Ascending aorta (tissue), 2 donors: Measurements from ENCODE around the gene GFM1. TPM values are rescaled to one million over a fixed set of nuclear protein-coding genes. Genes with fewer than 3 reads are reported as not detected.

ENCODE experiments used
- DNase-seq, 2 donors: peaks; one replicate each; pipeline ENCODE4 v3.0.0-alpha.2; 2019; ENCODE audit warnings: low spot score in 2 of 2
- H3K27ac ChIP-seq, 2 donors: fragments of 200-600 bp; sonication (generic); one replicate each; pipeline ENCODE4 v1.5.1; 2016 to 2017; ENCODE audit warnings: mild to moderate bottlenecking in 1 of 2
- H3K27me3 ChIP-seq: fragments of 200-600 bp; sonication (generic); one replicate; pipeline ENCODE4 v1.5.1; 2017
- H3K36me3 ChIP-seq, 2 donors: fragments of 200-600 bp; sonication (generic); one replicate each; pipeline ENCODE4 v1.5.1; 2016
- H3K4me1 ChIP-seq, 2 donors: fragments of 200-600 bp; sonication (generic); one replicate each; pipeline ENCODE4 v1.5.1; 2016 to 2017; ENCODE audit warnings: mild to moderate bottlenecking in 1 of 2
- H3K4me3 ChIP-seq, 2 donors: fragments of 200-600 bp; sonication (generic); one replicate each; pipeline ENCODE4 v1.5.1; 2016 to 2017; ENCODE audit warnings: mild to moderate bottlenecking in 1 of 2
- H3K9me3 ChIP-seq, 2 donors: fragments of 200-600 bp; sonication (generic); one replicate each; pipeline ENCODE4 v1.5.1; 2016
- CTCF ChIP-seq, 3 experiments: fragments of 200-600 bp in 2 of 3; fragments of 450-650 bp in 1 of 3; sonication (generic) in 2 of 3; IDR thresholded peaks; one replicate each; pipeline ENCODE4 v1.5.1; 2016 to 2019; ENCODE audit warnings: antibody characterized with exemption in 3 of 3, mild to moderate bottlenecking in 1 of 3, moderate library complexity in 1 of 3
- intact Hi-C: fragments of 100-400 bp; cut with DNase I; formaldehyde crosslinking; loops from one replicate; pipeline ENCODE4 v1.15.1; 2023
- total RNA-seq: library from RNA; depleted of rRNA; stranded (reverse); fragments of >200 nt; gene quantifications from one replicate; pipeline ENCODE4 v1.1.0, GENCODE V29; 2016

The GFM1 gene
- total RNA-seq, 1 donor from 2014 or later: 13.9 TPM

- Histone ChIP-seq H3K27me3 (no peaks in the 10 kb centered on the region), H3K36me3 (no peaks in the 10 kb centered on the region), H3K4me1 (peaks cover 3 to 31% of the 10 kb centered on the region in 2 donors), H3K4me3 (no peak overlapping the region), H3K9me3 (no peaks in the 10 kb centered on the region), H3K27ac (peak overlapping the region; percentile 77 to 78)
- TF ChIP-seq CTCF (IDR thresholded peaks at IDR 0.05): no peak
- DNase-seq: no peak
- intact Hi-C loops: no loop called here
Observed at GRCh38 chr3:158723991-158724390, 79.7 kb downstream of the GFM1 start.

GRCh38 chr3:158725348-158726011 is 81.2 kb downstream of the GFM1 start:
- no peaks in the 10 kb centered on the region for H3K36me3 ChIP-seq
- no peaks in the 10 kb centered on the region for H3K27me3 ChIP-seq
- peaks cover 3 to 31% of the 10 kb centered on the region in 2 donors for H3K4me1 ChIP-seq
- TF ChIP-seq CTCF (IDR thresholded peaks at IDR 0.05): no peak
- H3K9me3 ChIP-seq: no peaks in the 10 kb centered on the region
- peak in 1 of 2 donors; percentile 90 for DNase-seq
- H3K4me3 ChIP-seq: no peak overlapping the region
- H3K27ac ChIP-seq: peak overlapping the region; percentile 72 to 80
- intact Hi-C loops: loop anchor here (2.0 kb wide), 1 partner anchor 43 kb away; no protein-coding TSS in a partner anchor

- intact Hi-C loops: loop anchor here (1.0 to 2.0 kb wide), 2 partner anchors 41 to 64 kb away; no protein-coding TSS in a partner anchor
- peak overlapping the region; percentile 72 to 80 for H3K27ac ChIP-seq
- peaks cover 7 to 33% of the 10 kb centered on the region in 2 donors for H3K4me1 ChIP-seq
- H3K9me3 ChIP-seq: no peaks in the 10 kb centered on the region
- peak overlapping the region in 1 of 2 donors; percentile 37 for H3K4me3 ChIP-seq
- no peaks in the 10 kb centered on the region for H3K36me3 ChIP-seq
- TF ChIP-seq CTCF (IDR thresholded peaks at IDR 0.05): peak; percentile 71 to 84 (median 82)
- H3K27me3 ChIP-seq: no peaks in the 10 kb centered on the region
- DNase-seq: peak in 1 of 2 donors; percentile 79
Observed at GRCh38 chr3:158727206-158728060, 83.1 kb downstream of the GFM1 start.

GRCh38 chr3:158728061-158728377 is 83.7 kb downstream of the GFM1 start:
- Histone ChIP-seq H3K4me3 (peak overlapping the region in 1 of 2 donors; percentile 37), H3K27ac (no peak overlapping the region), H3K27me3 (no peaks in the 10 kb centered on the region), H3K36me3 (no peaks in the 10 kb centered on the region), H3K9me3 (no peaks in the 10 kb centered on the region), H3K4me1 (peaks cover 7 to 27% of the 10 kb centered on the region in 2 donors)
- TF ChIP-seq CTCF (IDR thresholded peaks at IDR 0.05): no peak
- DNase-seq: no peak
- intact Hi-C loops: loop anchor here (1.0 kb wide), 1 partner anchor 63 kb away; no protein-coding TSS in a partner anchor

- no peak for TF ChIP-seq CTCF (IDR thresholded peaks at IDR 0.05)
- Histone ChIP-seq H3K4me1 (peaks cover 4 to 22% of the 10 kb centered on the region in 2 donors), H3K9me3 (no peaks in the 10 kb centered on the region), H3K4me3 (no peak overlapping the region), H3K27ac (no peak overlapping the region), H3K27me3 (no peaks in the 10 kb centered on the region), H3K36me3 (no peaks in the 10 kb centered on the region)
- intact Hi-C loops: loop anchor here (1.0 kb wide), 1 partner anchor 62 kb away; no protein-coding TSS in a partner anchor
- DNase-seq: no peak
Observed at GRCh38 chr3:158728851-158729250, 84.5 kb downstream of the GFM1 start.
